ENCODE measurements around the gene ASPHD1.

GRCh38 chr16:29905668-29906067, 5.4 kb downstream of the ASPHD1 start:
- TF ChIP-seq POLR2A (IDR thresholded peaks at IDR 0.05; ENCODE audit: low read depth, low read length) = no peak
- TF ChIP-seq SPI1 (IDR thresholded peaks at IDR 0.05; ENCODE audit: low read depth, low read length) = no peak
- no peak for TF ChIP-seq POLR2AphosphoS5 (IDR thresholded peaks at IDR 0.05; ENCODE audit: low read depth, low read length)
